T-helper 2 cell treated with Interferon-gamma antibody and Interleukin-4, amounts not matched to agents 100 ng/mL and 5 ng/mL, for 36 hours (primary cell): ENCODE data around the gene TRAPPC10. TPM values are rescaled to one million over a fixed set of nuclear protein-coding genes. Genes with fewer than 3 reads are reported as not detected.
"Not testable (repeated sequence)": the region's sequence is repeated elsewhere in the genome, so short reads cannot be mapped to it uniquely, and the experiment has no call there.

Experiments
- intact Hi-C: fragments of 100-400 bp; cut with micrococcal nuclease; formaldehyde crosslinking; loops from one replicate; pipeline ENCODE4 v1.15.1; 2023
- total RNA-seq: library from RNA; stranded (reverse); gene quantifications from 2 replicates; pipeline ENCODE4 v1.2.3, GENCODE V29; 2022

The TRAPPC10 gene
- total RNA-seq, 1 donor from 2014 or later: 70.4 TPM

DNA sequence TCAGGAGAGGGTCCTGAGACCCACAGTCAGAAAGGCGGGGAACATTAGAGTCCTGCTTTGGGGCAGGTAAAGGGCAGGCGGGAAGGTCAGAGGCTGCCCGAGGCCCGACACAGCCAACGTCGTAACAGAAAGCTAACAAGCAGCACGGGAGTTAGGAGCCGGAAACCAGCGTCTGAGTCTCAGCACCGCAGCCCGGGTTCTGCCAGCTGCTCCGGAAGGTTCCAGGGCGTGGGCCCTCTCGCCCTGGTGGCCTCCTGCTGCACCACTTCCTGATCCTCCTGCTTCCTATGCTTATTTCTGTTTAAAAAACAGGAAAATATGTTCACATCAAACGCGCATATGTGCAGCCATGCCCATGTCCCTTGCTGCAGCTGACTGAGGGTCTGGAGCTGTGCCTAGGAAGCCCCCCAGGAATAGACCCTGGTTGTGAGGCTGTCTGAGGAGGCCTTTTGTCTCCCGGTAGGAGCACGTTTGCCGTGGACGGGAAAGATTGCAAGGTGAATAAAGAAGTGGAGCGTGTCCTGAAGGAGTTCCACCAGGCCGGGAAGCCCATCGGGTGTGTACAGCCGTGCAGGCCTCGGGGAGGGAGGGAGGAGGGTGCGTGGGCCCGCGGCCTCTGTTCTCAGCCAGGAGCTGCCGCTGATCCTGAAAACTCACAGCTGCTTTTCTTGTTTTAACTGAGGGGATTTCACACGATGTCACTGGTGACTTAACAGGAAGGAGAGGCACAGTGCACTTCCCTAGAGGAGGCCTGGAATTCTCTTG lies 127.9 kb downstream of the TRAPPC10 start:
- intact Hi-C loops: not testable (repeated sequence)

DNA sequence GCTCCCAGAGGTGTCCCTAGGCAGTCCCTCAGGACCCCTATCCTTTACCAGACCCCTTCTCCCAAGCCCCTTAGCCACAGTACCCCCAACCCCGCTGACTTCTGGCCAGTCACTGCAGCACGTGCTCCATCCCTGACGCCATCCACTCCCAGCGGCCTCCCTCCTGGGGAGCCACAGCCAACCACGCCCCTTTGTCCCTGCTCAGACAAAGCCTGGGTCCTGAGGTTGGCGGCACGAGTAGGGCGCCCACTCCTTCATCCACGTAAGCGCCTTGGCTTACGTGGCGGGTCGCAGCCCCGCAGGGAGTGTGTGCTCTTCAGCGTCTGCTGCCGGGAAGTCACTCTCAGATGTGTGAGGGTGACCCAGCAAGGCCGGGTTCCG lies 128.4 kb downstream of the TRAPPC10 start:
- intact Hi-C loops: not testable (repeated sequence)

DNA sequence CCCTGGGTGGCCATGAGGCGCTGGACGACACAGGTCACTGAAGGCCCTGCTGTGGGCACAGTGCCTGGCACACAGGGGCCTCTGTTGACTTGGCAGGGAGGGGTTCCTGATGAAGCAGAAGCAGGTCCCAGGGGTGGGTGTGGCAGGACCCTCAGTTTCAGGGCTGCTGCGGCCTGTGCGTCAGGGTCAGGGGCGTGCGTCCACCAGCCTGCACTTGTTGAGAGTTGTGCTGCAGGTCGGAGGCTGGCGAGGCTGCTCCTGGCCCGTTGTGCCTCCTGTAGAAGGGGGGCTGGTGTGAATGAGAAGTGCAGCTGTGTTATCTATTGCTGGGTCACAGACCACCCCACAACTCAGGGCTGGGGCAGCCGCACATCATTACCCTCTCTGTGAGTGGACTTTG lies 130.4 kb downstream of the TRAPPC10 start:
- intact Hi-C loops: not testable (repeated sequence)

DNA sequence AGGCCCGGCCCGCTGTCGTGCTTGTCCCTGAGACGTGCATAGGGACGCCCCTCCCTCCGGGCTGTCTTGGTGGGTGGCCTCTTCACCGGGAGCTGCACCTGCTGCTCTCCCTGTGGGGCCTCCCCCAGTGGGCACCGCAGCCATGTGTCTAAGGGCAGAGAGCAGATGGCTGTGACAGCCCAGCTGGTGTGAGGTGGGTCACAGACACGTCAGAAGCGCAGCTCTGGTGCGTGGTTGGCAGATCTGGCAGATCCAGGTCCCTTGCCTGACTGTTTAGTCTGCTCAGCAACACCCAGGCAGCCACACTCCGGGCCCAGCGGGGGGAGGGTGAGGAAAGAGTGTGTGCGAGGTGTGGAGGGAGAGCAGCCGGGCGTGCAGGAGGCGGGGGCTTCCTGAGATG lies 131.3 kb downstream of the TRAPPC10 start:
- intact Hi-C loops: not testable (repeated sequence)

DNA sequence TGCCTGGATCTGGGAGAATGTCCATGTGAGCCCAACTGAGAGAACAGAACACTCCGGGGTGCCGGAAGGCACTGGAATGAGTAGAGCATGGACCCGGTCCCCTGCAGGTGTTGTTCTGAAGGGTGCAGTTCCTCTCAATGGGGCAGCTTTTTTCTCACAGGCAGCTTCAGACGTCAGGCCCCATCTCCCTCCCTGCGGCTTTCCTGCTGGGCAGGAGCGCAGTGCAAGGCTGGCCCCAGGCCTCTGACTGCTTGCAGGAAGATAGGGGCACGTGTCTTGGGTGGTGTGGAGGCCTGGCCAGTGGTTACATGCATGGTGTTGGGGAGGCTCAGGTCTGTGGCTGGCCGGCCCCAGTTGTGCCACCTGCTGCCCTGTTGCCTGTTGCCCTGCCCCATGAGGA lies 131.9 kb downstream of the TRAPPC10 start:
- intact Hi-C loops: not testable (repeated sequence)

DNA sequence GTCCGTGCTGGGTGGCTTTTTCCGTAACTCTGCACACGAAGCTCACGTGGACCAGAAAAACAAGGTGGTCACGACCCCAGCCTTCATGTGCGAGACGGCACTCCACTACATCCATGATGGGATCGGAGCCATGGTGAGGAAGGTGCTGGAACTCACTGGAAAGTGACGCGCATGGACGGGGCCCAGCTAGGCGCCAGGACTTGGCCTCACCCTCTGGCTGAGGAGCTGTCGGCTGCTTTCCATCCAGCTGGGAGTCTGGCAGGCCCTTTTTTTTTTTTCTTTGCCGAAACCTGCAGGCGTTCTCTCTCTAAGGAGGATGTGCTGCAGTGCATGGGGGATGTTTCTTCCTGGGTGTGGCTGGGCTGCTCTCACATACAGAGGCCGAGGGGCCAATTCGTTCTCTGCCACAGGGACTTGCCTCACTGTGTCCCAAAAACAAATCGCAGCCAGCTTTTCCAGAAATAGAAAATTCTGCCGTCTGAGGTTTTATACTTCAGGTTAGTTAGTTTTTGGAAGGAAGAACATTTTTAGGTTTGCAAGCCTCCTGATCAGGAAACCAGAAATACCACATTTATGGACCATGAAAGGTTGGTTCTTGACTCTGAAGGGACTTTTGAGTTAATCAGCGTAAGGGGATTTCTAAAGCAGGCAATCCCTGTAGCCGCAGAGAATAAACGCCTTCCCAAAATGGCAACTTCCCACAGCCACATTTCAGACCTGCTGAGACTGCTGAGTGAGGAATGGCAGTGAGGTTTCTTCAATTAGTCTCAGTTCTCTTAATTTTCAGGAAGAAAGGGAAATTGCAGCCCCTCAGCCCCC lies 132.9 kb downstream of the TRAPPC10 start:
- intact Hi-C loops: not testable (repeated sequence)

DNA sequence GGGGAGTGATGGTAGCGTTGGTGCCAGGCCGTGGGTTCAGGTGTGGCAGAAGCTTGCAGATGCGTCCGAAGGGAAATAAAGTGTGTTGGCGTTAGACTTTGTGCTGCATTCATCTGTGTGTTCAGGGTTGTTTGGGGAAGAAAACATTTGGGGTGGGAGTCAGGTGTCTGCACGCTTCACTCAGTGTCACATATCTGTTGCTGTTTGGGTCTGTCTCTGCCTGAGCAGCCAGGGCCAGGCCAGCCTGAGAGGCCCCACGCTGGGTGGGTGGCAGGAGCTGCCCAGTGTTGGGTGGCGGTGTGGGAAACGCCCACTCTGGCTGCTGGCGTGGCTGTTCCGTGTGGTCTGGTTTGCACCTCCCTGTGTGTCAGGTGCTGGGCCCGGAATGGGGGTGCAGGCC lies 133.5 kb downstream of the TRAPPC10 start:
- intact Hi-C loops: not testable (repeated sequence)

DNA sequence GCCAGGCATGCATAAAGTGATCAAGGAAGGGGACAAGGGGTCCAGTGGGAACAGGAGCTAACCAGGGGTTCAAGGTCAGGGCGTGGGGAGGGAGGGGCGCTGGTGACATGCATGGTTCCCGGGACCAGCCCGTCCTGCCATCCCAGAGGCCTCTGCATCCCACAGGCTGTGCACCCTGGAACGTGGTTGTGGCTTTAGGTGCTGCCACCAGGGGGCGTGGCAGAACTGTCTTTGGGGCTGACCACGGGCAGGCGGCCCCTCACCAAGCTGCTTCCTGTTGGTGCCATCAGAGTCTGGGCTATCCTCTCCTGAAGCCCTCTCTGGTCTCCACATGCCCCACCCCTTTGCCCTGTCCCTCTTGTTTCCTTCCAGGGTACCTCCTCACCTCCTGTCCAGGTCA lies 135.0 kb downstream of the TRAPPC10 start:
- intact Hi-C loops: not testable (repeated sequence)

DNA sequence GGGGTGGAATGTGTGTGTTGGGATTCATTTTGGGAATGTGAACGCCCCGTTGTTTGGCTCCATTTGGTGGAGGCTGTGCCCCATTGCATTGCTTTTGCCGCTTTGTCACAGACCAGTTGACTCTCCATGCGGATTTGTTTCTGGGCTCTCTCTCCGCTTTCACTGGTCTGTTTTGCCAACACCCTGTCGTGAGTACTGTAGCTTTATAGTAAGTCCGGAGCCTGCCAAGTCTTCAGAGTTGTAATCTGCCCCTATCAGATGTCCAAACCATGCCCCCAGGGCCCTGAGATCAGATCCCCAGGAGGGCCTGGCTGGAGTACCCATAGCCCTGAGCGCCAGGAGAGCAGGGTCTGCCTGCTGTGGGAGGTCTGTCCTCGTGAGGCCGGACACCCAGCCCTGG lies 138.1 kb downstream of the TRAPPC10 start:
- intact Hi-C loops: not testable (repeated sequence)

DNA sequence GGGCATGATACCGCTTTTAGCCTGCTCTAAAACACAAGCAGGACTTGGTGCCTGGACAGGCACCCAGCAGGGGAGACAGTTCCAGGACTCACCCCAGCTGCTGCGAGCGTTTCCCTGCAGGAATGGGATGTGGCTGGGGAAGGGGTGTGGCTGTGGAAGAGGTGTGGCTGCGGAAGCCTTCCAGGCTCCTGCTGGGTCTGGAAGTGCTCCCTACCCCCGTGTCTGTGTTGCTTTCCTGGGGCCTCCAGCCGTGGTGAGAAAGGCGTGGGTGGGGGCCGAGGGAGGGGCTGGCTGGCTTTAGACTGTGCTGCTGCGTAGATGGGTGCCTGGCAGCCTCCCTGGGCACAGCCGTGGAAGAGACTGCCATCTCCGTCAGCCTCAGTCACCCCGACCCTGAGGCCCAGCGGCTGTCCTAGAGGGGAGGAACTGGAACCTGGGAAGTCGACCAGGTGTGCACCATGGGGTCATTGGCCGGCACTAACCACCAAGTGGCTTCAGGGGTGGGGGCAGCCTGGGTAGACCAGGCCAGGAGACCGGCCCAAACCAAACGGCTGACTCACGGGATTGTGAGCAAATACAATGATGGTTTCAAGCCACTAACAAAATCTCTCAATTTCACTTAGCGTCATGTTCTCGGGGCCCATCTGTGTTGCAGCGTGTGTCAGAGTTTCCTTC lies 141.2 kb downstream of the TRAPPC10 start:
- intact Hi-C loops: not testable (repeated sequence)

DNA sequence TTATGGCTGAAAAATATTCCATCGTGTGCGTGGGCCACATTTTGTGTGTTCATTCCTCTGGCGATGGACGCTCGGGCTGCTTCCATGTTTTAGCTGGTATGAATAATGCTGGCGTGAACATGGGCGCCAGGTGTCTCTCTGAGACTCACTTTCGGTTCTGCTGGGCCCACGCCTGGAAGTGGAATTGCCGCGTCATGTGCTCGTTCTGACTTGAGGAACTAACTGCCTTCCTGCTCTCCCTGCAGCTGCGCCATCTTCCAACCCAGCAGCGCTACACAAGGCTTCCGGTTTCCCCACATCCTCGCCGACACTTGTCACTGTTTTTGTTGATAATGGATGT lies 141.8 kb downstream of the TRAPPC10 start:
- intact Hi-C loops: not testable (repeated sequence)

DNA sequence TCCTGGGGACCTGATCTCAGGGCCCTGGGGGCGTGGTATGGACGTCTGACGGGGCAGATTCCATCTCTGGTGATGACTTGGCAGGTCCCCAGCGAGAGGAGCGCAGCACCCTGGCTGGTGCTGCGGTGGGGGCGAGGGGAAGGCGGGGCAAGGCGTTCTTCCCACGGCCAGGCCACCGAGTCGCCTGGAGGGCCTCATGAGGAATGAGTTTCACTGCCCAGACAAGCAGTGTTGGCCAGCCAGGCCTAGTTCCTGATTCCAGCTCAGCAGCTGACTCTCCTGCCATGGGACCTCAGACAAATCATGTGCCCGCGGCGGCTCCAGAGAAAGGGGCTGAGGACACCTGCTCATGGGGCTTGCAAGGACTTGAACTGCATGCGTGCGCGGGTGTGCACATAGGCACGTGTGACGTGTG lies 142.7 kb downstream of the TRAPPC10 start:
- intact Hi-C loops: not testable (repeated sequence)

DNA sequence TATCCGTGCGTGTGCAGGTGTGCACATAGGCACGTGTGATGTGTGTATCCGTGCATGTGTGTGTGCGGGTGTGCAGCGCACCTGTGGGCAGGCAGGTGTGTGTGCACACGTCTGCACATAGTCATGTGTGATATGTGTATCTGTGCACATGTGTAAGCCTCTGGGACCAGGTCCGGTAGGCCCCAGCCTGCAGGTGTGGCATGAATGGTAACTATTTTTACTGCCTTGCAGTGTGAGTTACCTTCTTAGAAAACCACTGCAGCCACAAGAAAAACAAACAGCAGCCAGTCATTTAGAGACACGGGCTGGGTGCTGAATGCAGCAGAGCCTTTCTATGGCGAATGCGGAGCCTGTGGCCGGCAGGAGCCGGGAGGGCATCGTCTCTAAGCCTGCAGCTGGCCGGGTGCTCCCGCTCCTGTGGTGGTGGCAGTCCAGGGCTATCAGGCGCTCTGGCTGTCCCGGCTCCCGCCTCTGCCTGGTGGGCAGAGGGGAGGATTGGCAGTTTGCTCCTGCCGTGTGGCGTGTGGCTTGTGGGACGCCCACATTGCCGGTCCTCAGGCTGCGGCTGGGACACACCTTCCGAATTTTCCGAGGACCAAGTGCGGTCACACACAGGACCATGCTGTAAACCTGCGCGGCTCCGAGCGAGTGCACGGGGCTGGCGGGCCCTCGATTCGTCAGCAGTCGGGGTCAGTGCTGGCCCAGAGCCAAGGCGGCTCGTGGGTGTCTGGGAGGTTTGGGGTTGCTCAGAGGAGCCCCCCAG lies 143.3 kb downstream of the TRAPPC10 start:
- intact Hi-C loops: not testable (repeated sequence)

DNA sequence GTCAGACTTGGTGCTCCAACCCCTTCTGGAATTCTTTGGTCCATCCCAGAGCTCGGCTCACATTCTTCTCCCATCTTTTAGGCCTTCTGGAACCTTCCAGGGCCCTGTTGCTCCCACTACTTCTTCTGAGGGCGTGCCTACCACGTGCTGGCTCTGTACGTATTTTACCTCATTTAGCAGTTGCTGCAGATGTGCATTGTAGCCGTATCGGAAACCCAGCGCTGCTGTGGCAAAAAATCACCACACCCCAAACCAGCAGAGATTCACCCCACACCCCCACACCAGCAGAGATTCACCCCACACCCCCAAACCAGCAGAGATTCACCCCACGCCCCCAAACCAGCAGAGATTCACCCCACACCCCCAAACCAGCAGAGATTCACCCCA lies 143.9 kb downstream of the TRAPPC10 start:
- intact Hi-C loops: not testable (repeated sequence)

Other genes with a start within 250 kb of the TRAPPC10 start
- 63.8 and 68.7 TPM in 2 replicates for gene CSTB, start 236.0 kb upstream of the TRAPPC10 start, total RNA-seq
- gene RRP1, start 222.7 kb upstream of the TRAPPC10 start, total RNA-seq: 34.9 and 35.8 TPM in 2 replicates
- gene AGPAT3, start 147.1 kb upstream of the TRAPPC10 start, total RNA-seq: 126 and 127 TPM in 2 replicates
- 4.7 and 5.1 TPM in 2 replicates for gene PWP2, start 95.1 kb downstream of the TRAPPC10 start, total RNA-seq
- 14.4 and 18.5 TPM in 2 replicates for gene GATD3, start 121.4 kb downstream of the TRAPPC10 start, total RNA-seq
- 10.0 and 10.2 TPM in 2 replicates for gene ICOSLG, start 228.6 kb downstream of the TRAPPC10 start, total RNA-seq
- not detected in 2 replicates for gene DNMT3L, start 249.6 kb downstream of the TRAPPC10 start, total RNA-seq